H4 (cell line): ENCODE results near the gene FRYL. TPM values are rescaled to one million over a fixed set of nuclear protein-coding genes. Genes with fewer than 3 reads are reported as not detected.

Experiments used
- DNase-seq: peaks from one replicate; pipeline ENCODE4 v3.0.0-alpha.2; 2015; ENCODE audit warnings: low spot score
- total RNA-seq: library from RNA; depleted of rRNA; stranded (reverse); fragments of >200 nt; shearing (Covaris generic); gene quantifications from 2 replicates; pipeline ENCODE4 v1.2.3, GENCODE V29; 2014

The FRYL gene
- total RNA-seq, 1 experiment from 2014 or later: 32.7 TPM

DNA sequence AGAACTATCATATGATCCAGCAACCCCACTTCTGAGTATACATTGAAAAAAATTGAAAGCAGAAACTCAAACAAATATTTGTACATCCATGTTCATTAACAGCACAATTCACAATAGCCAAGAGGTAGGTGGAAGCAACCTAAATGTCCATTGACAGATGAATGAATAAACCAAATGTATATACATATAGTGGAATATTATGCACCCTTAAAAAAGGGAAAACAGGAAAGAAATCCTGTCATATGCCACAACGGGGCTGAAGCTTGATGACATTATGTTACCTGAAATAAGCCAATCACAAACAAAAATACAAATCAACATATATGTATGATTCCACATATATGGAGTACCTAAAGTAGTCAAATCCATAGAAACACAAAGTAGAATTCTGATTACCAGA, 222.1 kb downstream of the FRYL start:
- no peak for DNase-seq

DNA sequence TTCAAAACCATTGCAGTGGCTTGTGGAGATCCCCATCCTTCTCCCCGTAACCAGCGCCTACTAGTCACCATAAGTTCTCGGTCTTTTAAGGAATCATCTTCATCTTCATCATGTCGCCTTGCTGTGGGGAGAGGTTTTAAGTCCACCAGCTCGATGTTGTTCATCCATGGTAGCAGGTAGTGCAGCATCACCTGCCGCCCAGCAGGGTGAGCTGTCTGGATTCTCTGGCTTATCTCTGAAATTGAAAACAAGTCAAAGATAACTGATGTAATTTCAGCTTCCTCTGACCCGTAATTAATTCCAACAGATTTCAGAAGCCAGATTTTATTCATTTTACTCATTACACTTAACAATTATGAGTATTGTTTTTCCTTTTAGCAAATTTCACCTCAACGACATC, 222.6 kb downstream of the FRYL start:
- peak; percentile 9 for DNase-seq

DNA sequence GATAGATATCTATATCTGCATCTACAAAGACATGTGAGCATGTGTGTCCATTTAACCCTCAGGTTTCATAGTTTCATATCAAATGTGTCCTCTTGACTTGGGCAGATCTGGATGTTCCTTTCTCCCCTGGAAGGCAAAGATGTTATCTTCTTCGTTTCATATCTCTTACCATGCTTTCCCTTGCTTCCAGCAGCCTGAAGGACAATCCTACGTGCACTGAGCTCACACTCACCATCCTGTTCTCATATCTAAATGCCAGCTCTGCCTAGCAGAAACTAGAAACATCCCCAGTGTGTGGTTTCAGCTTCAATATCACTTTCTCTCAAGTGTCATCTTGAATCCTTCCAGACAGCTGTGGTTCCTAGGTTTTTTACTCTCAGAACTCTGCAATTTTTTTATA, 223.8 kb downstream of the FRYL start:
- DNase-seq: no peak

DNA sequence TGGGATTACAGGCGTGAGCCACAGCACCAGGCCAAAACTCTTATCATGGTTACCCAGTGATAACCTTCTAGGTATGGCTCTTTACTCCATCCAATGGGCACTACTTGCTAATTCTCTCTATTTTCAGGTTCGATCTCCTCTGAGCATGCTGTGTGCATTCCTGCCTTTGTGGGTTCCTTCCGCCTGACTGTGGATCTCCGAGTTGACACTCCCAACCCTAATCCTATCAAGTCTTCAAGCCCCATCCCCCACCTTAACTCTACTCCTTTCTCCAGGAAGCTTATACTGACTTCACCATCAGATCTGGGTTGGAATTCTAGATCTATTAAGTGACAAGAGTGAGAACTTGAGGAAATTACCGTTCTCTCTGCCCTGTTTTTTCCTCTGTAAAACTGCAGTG, 225.5 kb downstream of the FRYL start:
- no peak for DNase-seq

DNA sequence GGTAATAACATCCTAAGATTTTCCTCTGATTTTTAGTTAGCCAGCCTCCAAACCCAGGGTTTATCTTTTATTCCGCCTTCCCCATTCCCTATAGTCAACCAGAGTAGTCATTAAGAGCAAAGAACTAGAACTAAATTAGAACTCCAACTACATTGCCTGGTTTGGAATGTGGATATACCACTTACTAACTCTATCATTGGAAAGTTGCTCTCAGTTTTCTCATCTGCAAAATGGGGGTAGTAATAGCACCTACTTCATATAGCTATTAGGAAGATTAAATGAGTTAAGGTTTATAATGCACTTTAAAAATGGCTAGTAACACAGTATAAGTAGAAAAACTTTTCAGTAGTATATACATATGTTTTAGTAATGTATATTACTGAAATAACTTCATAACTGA, 226.4 kb downstream of the FRYL start:
- DNase-seq: no peak

DNA sequence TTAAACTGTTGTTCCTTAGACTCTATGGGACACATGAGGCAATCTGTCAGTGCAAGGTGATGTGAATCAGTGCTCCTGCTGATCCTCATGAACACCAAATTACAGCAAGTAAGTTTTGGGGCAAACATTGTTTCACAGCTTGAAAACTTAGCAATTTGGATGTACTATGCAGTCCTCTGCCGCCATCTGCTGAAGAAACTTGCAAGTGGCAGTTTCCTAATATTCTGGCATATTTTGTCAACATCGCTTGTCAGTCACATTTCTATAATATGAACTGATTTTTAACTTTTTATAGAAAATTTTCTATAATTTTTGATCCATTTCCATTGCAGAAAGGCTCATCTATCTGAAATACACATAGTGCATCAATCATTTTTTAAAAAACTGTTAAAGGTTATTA, 233.7 kb downstream of the FRYL start:
- peak; percentile 42 for DNase-seq

DNA sequence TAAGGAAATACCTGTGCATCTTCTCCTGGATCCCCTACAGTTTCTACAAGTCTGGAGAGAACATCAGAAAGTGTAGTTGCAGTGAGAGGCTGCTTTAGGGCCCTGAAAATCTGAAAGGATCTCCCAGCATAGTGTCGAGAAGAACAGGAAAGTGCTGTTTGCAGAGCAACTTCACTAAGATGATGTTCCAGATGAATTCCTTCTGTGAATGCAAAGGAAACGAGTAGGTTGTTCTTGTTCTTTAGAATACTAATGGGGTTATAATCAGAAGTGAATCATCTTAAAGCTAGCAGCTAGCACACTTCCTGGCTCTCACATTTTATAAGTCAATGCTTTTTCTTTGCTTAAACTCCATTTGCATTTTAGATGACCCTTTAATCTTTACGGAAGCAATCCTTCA, 236.3 kb downstream of the FRYL start:
- no peak for DNase-seq

DNA sequence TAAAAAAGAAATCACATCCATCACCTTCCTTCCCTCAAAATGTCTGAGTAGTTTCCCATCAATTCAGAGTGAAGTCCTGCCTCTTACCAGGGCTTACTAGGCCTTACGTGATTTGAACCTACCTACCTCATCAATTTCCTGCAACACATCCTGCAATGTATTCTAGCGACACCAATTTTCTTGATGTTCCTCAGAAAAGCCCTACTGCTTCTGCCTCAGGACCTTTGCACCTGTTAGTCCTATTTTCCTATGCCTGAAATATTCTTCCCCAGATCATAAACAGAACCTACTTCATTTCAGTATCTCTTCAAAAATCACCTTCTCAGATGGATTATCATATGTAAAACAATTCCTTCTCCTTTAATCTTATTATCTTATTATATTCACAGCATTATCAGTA, 237.2 kb downstream of the FRYL start:
- DNase-seq: no peak

DNA sequence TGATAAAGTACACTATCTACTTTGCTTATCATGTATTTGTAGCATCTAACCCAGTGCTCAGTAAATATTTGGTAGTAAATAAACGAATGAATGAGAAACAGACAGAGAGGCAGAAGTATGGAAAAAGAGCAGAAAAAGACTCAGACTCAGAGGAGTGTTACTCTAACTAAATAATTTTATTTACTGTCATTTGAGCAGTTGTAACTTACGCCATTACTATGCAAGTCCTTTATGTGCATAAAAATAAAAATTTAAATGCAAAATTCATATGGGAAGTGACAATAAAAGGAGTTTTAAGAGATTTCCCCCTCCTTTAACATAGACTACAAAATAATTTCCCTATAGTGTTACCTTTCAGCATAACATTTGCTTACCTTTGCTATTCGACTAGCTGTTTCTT, 240.5 kb downstream of the FRYL start:
- no peak for DNase-seq

DNA sequence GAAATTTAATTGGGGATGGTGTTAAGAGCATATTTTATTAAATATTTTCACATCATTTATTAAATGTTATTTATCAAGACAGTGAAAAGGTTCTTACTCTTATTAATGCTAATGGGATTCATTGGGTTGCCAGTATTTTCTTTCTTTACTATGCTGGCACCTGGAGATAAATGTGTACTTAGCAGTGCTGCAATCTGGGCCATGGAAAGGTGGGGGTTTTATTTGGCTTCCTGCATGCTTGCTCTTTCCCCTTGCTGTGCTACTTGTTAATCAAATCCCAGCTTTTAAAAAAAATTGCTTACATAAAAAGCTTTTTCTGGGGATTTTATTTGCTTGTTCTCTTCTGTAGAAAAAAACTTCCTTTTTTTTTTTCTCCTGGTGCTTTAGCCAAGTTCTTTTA, 241.7 kb downstream of the FRYL start:
- DNase-seq: no peak

DNA sequence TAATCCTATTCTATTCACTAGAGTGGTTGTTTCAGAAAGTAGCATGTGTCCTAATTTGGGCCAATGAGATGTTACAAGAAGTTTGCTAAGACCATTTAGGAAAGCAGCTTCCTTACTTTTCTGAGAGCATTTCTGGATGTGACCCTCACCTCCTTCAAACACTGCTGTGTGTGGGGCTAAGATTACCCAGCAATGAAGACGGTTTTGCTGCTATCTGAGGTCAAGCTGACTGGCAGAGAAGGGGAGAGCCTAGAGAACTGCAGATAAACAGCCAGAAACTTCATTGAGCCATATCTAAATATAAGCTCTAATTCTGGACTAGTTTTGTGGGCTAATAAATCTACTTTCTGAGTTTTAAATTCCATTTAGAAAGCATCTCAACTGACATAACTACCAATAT, 253.7 kb downstream of the FRYL start:
- DNase-seq: no peak

DNA sequence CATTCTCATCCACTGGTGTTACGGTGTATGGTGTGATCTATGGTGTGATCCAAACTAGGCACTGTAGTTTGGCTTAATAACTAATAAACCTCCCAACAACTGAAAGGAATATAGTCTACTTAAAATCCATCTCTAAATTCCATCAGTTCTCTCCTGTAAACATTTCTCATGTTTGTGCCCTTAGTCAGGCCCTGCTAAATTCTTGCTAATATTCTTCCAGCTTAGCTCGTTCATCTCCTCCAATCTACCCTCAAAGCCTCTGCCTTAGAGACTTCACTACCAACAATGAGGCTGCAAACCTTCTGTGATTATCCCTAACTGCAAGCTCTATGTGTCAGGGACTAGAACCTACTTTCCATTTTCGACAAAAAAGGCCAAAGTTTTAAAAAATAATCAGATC, 261.9 kb downstream of the FRYL start:
- no peak for DNase-seq

DNA sequence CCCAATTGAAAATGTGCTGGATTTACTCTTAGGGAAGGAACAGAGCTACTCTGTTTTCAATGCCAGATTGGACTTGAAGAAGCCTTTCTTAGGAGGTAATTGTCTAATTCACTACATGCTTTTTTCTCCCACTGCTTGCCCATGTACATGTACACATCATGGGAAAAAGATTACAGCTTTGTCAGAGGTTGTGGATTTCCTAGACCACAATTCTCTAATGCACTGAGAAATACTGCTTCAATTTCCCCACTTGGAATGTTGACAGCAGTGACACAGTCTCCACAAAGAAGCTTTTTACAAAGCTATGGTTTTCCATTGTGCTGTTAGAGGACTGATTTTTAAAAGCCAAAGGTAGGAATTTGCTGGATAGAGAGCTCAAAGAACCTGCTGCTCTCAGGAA, 270.5 kb downstream of the FRYL start:
- no peak for DNase-seq

DNA sequence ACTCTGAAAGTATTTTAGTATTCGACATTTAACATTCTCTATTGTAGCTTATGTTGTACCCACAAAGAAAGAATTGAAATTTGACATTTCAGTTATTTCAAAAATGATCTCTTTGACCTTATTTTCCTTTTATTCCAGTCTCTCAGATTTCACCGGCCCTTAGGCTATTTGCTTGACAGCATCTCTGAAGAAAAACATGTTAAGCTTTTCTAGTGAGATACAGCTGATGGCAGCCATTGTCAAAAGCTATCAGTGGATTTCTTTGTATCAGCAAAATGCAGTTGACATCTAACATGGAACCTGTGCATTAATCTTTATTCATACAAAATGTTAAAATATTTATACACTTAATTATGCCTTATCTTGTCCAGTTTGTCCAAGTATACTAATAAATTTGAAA, 273.4 kb downstream of the FRYL start:
- DNase-seq: no peak

DNA sequence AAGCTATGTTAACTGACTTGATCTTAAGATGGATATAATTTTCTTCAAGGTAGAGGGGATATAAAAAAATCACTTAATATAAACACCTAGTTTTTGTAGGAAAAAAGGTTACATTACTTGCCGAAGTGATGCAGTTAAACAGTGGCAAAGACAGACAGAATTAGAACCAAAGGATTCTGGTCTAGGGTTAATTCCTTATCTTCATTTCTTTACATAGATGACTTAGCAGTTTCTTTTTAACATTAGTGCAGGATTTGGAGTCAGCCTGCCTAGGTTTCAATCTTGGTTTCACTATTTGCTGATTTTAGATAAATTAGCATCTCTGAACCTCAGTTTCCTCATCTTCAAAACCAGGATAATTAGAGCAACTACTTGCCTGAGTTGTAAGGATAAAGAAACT, 275.7 kb downstream of the FRYL start:
- no peak for DNase-seq

DNA sequence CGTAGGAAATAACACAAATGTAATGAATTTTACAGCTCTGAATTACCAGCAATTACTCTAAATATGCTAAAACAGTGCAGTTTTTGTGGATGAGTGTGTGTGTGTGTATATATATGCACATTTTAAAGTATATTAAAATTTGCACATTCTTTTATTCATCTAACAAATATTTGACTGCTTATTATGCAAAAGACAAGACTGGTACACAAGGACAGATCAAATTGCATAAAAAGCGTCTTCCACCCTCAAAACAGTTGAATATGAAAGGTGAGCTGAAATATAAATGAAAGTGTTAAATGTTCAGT, 276.1 kb downstream of the FRYL start:
- no peak for DNase-seq

DNA sequence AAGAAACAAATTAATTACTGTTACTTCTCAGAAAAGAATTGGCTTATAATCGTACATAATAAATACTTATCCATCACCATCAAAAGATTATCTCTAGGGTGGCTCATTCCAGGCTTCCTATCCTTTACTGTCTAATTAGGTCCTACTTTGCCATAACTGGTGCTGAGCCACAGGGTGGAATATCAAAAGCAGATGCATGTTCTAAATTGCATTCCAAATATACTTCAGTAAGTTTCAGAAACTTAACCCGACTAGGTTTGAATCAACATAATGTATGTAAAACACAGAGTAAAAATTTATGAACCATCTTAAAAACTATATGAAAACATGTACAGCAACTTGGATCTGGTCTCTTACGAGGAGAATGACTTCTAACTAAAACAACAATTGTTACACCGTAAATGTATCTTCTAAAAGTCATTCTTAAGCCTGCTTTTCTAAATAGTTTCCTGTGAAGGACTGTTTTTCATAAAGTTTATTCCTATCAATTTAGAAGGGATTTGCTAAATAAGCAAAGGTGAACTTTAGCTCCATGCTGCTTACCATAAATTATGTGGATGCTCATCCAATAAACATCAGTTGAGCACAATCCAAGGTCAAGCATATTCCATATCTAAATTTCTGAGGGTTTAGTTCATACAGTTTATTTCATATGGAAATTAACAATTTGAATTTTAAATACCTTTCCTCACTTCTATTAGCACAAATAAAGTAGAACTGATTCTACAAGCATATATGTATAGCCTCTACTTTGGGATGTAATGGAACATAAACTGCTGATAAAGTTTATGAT, 276.6 kb downstream of the FRYL start:
- DNase-seq: no peak

DNA sequence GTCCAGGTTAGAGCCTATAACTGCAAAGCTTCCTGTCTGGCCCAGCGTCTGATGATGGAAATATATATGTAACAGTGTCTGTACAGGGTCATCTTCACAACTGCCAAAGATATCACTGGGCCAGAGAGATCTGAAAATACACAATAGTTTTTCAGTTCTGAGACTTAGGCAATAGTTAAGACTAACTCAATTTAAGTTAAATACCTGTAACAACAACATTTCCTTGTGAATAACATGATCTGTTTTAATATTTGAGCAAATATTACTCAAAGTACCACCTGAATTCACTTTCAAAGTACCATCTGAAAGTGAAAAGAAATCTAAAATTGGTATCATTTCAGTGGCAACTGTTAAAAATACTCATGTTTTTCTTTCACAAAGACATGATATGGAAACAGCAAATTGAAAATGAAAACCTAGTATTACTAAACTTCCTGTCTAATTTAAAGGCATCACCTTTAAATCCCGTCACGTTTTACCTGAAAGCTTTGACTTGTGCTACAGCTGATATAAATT, 280.5 kb downstream of the FRYL start:
- DNase-seq: no peak

DNA sequence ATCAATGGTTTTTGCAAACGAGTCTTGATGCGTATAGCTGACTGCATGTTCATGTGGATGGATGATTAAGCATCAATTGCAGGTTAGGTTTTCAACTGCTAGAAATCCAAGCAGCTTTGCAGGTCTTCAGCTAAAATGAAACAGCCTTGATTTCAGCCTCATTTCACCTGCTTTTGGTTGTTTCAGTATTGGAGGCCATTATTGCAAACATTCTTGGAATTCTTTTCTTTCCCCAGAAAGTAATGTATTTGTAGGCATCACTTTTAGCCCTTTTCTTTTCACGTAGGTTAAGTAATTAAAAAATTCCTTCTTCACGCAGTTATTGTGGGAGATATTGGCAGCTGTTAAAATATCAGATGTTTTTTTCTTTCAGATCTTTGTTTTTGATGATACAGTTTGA, 281.2 kb downstream of the FRYL start:
- no peak for DNase-seq

DNA sequence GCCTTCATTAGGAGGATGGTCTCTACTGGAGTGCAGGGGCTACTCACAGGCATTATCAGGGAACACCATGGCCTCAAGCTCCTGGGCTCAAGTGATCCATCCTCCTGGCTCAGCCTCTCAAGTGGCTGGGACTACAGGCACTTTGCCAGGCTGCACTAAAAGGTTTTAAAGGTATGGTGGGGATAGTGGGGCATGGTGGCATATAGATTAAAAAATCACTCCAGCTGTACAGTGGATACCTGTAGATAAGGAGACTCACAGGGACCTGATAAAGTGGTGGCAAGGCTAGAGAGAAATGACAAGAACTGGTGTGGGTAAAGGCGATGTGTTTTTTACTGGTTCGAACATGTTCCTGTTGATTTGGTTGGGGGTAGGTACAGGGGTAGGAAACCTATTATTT, 284.1 kb downstream of the FRYL start:
- no peak for DNase-seq

DNA sequence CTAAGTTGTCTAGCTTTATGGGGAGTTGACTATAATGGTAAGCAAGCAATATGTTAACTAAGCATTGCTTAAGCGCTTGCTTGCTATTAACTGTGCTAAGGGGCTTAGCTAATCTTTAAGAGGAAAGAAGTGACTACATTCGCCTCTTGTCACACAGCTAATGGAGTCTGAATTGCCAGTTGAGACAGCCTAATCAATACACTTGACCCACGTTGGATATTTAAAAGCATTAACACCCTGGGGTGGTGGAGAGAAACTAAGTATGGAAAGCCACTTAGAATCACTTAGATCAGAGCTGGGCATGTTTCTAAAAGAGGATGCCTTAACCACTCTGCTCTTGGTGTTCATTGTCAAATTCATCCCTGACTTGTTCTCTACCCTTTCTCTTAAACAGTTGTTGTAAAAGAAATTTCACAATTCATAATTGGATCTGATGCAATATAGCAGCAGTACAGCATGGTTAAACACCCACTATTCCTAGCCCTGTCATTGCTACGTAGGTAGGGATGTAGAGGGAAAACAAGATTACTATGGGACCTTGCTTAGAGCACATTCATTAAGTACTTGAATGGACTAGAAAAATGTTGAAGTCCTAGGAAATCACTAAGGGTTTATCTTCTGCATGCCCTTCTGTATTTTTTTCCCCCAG, 286.5 kb downstream of the FRYL start:
- DNase-seq: no peak

DNA sequence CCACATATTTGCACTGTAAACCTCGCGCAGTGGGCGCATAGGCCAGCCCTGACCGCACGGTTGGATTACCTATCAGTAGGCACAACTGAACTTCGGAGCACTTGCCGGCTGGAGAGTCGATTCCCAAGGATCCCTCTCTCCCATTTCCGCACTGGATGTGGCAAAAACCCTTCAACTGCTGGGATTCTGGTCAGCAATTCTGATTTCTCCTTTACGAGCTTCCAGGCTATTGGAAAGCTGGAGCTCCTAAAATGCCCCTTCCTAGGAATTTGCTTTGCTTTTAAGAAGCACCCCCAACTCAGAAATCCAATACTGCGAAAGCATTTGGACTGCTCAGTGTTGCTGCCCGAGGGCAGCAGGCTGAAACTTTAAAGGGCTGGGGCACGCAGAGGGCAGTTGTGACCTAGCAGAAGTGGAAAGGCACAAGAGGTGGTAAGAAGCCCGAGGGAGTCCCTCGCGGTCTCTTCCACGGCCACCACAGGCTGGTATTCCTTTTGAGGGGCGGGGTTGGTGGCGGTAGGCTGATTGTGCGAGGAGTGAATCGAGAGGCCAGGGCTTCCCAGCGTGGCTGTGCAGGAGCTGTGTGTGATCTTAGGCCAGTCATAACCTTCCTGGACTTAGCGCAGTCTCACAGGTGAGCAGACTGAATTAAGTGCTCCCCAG, 288.4 kb downstream of the FRYL start:
- DNase-seq: no peak
